Lower leg skin (tissue), 4 donors: ENCODE results near the gene DDC. TPM values are rescaled to one million over a fixed set of nuclear protein-coding genes. Genes with fewer than 3 reads are reported as not detected.
A peak's percentile ranks its signal among the peaks of the same experiment; 100 is the strongest.

Source experiments
- DNase-seq, 2 donors: peaks; one replicate each; pipeline ENCODE4 v3.0.0-alpha.2; 2019; ENCODE audit warnings: low spot score in 2 of 2
- H3K4me3 ChIP-seq: fragments of 200-600 bp; sonication (generic); 2 replicates; pipeline ENCODE4 v1.5.1; 2017; ENCODE audit warnings: mild to moderate bottlenecking, low read depth; ENCODE audit not compliant: poor library complexity, severe bottlenecking
- POLR2A ChIP-seq, 2 donors: fragments of 450-650 bp; IDR thresholded peaks; one replicate each; pipeline ENCODE4 v1.6.1; 2016 to 2017; ENCODE audit warnings: antibody characterized with exemption in 2 of 2, mild to moderate bottlenecking in 1 of 2, moderate library complexity in 1 of 2
- WGBS, 2 donors: methylation state at CpG; one replicate each; pipeline ENCODE4 v1.1.5; 2018; 5-methylcytosine and 5-hydroxymethylcytosine counted together
- intact Hi-C: fragments of 100-400 bp; cut with DNase I; formaldehyde crosslinking; loops from one replicate; pipeline ENCODE4 v1.15.0; 2023; ENCODE audit warnings: low total_unique reads
- total RNA-seq, 4 donors: library from RNA; depleted of rRNA; stranded (reverse); fragments of >200 nt; gene quantifications; one replicate each; pipeline ENCODE4 v1.1.0, GENCODE V29; 2016
- TF ChIP-seq, protein P1 (sequence below), 3 donors: fragments of 450-650 bp; IDR thresholded peaks; one replicate each; pipeline ENCODE4 v1.5.1; 2016; ENCODE audit warnings: antibody characterized with exemption in 3 of 3, mild to moderate bottlenecking in 3 of 3, moderate library complexity in 2 of 3

The DDC gene
- total RNA-seq, 4 donors from 2014 or later = 1.2 TPM; not detected in 3

GRCh38 chr7:50495746-50496145 lies 69.5 kb downstream of the DDC start:
- 84% methylated on average over 3 of the region's 3 CpGs for WGBS, 2 donors
- TF ChIP-seq, protein P1, sequence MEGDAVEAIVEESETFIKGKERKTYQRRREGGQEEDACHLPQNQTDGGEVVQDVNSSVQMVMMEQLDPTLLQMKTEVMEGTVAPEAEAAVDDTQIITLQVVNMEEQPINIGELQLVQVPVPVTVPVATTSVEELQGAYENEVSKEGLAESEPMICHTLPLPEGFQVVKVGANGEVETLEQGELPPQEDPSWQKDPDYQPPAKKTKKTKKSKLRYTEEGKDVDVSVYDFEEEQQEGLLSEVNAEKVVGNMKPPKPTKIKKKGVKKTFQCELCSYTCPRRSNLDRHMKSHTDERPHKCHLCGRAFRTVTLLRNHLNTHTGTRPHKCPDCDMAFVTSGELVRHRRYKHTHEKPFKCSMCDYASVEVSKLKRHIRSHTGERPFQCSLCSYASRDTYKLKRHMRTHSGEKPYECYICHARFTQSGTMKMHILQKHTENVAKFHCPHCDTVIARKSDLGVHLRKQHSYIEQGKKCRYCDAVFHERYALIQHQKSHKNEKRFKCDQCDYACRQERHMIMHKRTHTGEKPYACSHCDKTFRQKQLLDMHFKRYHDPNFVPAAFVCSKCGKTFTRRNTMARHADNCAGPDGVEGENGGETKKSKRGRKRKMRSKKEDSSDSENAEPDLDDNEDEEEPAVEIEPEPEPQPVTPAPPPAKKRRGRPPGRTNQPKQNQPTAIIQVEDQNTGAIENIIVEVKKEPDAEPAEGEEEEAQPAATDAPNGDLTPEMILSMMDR (IDR thresholded peaks at IDR 0.05) = no peak
- no peak for TF ChIP-seq POLR2A (IDR thresholded peaks at IDR 0.05)
- DNase-seq = no peak
- intact Hi-C loops = no loop called here
- H3K4me3 ChIP-seq = no peak overlapping the region

DNA sequence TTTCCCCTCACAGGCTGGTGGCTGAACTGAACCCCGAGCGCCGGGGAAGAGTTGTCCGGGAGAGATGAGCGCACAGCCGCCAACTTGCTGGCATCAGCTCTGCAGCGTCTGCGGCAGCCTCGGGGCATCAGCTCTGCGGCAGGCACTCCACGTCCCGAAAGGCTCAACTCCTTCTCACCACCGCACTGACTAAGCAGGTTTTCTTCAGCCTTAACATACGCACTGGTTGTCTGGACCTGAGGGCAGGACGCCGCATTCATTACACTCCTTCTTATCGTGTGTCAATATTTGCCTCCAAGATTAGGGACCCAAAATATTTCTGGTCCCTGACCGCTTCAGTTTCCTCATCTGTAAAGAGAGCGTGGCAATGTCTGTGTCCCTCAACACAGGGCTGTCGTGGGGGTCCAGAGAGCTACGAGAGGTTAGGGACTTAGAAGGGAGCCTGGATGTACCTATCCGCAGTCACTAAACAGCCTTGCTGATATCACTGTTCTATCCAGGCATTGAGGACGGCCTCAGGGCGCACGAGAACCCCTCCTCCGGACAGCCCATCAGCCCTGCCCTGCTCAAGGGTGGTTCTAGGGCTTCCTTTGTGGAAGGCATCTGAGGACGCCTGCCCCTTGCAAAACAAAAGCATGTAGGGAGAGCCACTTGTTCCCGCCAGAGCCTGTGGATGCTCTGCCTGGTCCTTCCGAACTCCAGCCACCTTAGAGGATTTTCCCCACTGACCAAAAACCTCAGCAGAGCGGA lies 72.3 kb downstream of the DDC start:
- H3K4me3 ChIP-seq = no peak overlapping the region
- intact Hi-C loops = no loop called here
- DNase-seq = peak in 1 of 2 donors; percentile 48
- WGBS, 2 donors = 90 to 92% methylated on average over 30 of the region's 30 CpGs
- TF ChIP-seq POLR2A (IDR thresholded peaks at IDR 0.05) = no peak
- TF ChIP-seq, protein P1 (IDR thresholded peaks at IDR 0.05) = no peak

- no peak overlapping the region for H3K4me3 ChIP-seq
- WGBS, 2 donors = 88 to 95% methylated on average over 1 of the region's 1 CpG
- DNase-seq = no peak
- intact Hi-C loops = no loop called here
- TF ChIP-seq, protein P1 (IDR thresholded peaks at IDR 0.05) = no peak
- TF ChIP-seq POLR2A (IDR thresholded peaks at IDR 0.05) = no peak
These were observed 73.3 kb downstream of the DDC start for GRCh38 chr7:50491943-50492342.

DNA sequence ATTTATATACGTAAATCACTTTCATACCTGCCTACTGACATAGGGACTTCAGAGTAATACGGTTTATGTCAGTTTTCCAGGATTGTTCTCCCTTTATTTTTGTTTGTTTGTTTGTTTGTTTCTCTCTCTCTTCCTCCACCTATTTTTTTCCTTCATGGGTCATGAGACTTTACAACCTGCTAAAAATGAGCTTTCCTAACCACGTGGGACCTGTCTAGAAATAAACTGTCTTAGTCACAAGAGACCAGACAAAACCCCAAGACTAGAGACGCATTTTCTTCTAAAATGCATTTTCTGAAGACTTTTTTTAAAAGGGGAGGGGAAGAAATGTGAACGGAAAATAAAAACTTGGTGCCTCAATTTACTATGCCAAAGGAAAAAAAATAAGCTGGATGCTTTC lies 74.0 kb downstream of the DDC start:
- intact Hi-C loops = no loop called here
- DNase-seq = no peak
- TF ChIP-seq, protein P1 (IDR thresholded peaks at IDR 0.05) = no peak
- no peak for TF ChIP-seq POLR2A (IDR thresholded peaks at IDR 0.05)
- H3K4me3 ChIP-seq = no peak overlapping the region
- WGBS, 2 donors = 58 to 71% methylated on average over 5 of the region's 5 CpGs

DNA sequence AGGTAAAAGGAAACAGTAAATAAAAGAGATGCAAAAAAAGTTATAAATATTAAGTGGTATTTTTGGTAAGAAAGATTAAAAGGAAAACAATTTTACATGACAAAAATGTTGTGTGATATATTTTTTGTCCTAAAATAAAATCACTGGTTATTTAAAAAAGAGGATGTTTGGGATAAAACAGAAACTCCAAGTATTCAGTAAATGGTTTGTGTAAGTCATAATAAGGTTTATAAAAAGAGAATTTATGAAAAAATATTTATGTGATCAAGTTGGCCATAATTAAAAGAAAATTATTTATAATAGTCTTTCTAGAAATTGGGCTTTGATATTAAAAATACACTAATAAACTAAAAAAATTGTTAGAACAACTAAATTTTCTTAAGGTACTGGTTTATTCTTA lies 76.8 kb downstream of the DDC start:
- H3K4me3 ChIP-seq = no peak overlapping the region
- TF ChIP-seq POLR2A (IDR thresholded peaks at IDR 0.05) = no peak
- TF ChIP-seq, protein P1 (IDR thresholded peaks at IDR 0.05) = no peak
- no peak for DNase-seq
- intact Hi-C loops = no loop called here

- TF ChIP-seq POLR2A (IDR thresholded peaks at IDR 0.05) = no peak
- TF ChIP-seq, protein P1 (IDR thresholded peaks at IDR 0.05) = no peak
- no peak for DNase-seq
- 93 to 100% methylated on average over 1 of the region's 1 CpG for WGBS, 2 donors
- H3K4me3 ChIP-seq = no peak overlapping the region
- intact Hi-C loops = no loop called here
These were observed 78.7 kb downstream of the DDC start for GRCh38 chr7:50486512-50486911.
